Neural cell (in vitro differentiated cells): ENCODE data around the gene PLEKHH2. TPM values are rescaled to one million over a fixed set of nuclear protein-coding genes. Genes with fewer than 3 reads are reported as not detected.

Source experiments
- H2AFZ ChIP-seq: fragments of 200-600, 300-800 bp; sonication (generic), shearing (Covaris generic); 2 replicates; pipeline ENCODE4 v1.6.0; 2014; ENCODE audit warnings: low read depth, mild to moderate bottlenecking, antibody characterized with exemption, low read length, moderate library complexity
- H3F3A ChIP-seq: fragments of 200-600 bp; shearing (Covaris generic); 2 replicates; pipeline ENCODE4 v1.6.1; 2016; ENCODE audit warnings: mild to moderate bottlenecking, moderate library complexity, mixed read lengths, antibody characterized with exemption, low read length; ENCODE audit not compliant: insufficient read depth, poor library complexity, severe bottlenecking
- H3K27ac ChIP-seq: fragments of 200-600, 300-800 bp; sonication (generic), shearing (Covaris generic); 2 replicates; pipeline ENCODE4 v1.5.1; 2014; ENCODE audit warnings: mild to moderate bottlenecking, low read length, moderate library complexity
- H3K27me3 ChIP-seq: fragments of 300-800, 200-600 bp; sonication (generic), shearing (Covaris generic); 2 replicates; pipeline ENCODE4 v1.6.0; 2014; ENCODE audit warnings: mild to moderate bottlenecking, low read depth, low read length, moderate library complexity; ENCODE audit not compliant: insufficient read depth
- H3K36me3 ChIP-seq: fragments of 300-800, 200-600 bp; sonication (generic), shearing (Covaris generic); 2 replicates; pipeline ENCODE4 v1.5.1; 2014; ENCODE audit warnings: mild to moderate bottlenecking, antibody characterized with exemption, low read length, moderate library complexity; ENCODE audit not compliant: insufficient read depth
- H3K4me2 ChIP-seq: fragments of 300-800, 200-600 bp; sonication (generic), shearing (Covaris generic); 2 replicates; pipeline ENCODE4 v1.6.0; 2014; ENCODE audit warnings: mild to moderate bottlenecking, low read length
- H3K4me3 ChIP-seq: fragments of 300-800, 200-600 bp; sonication (generic), shearing (Covaris generic); 2 replicates; pipeline ENCODE4 v1.5.1; 2014; ENCODE audit warnings: mild to moderate bottlenecking, low read length, moderate library complexity
- H3K79me2 ChIP-seq: fragments of 200-600 bp; shearing (Covaris generic); replicated peaks from 2 replicates; pipeline ENCODE4 v1.6.0; 2014; ENCODE audit warnings: mild to moderate bottlenecking, low read length, moderate library complexity; ENCODE audit not compliant: insufficient read depth
- H3K9ac ChIP-seq: fragments of 300-800, 200-600 bp; sonication (generic), shearing (Covaris generic); 2 replicates; pipeline ENCODE4 v1.6.1; 2016; ENCODE audit warnings: mild to moderate bottlenecking, low read length, mixed read lengths
- H3K9me2 ChIP-seq: fragments of 200-600 bp; shearing (Covaris generic); 2 replicates; pipeline ENCODE4 v1.6.1; 2016; ENCODE audit warnings: mild to moderate bottlenecking, low read length, mixed read lengths; ENCODE audit not compliant: insufficient read depth
- H3K9me3 ChIP-seq: fragments of 200-600, 300-800 bp; sonication (generic), shearing (Covaris generic); 2 replicates; pipeline ENCODE4 v1.6.1; 2016; ENCODE audit warnings: mild to moderate bottlenecking, mixed run types, low read length, moderate library complexity, mixed read lengths
- H4K20me1 ChIP-seq: fragments of 200-600 bp; shearing (Covaris generic); 2 replicates; pipeline ENCODE4 v1.6.1; 2016; ENCODE audit warnings: mild to moderate bottlenecking, mixed run types; ENCODE audit not compliant: insufficient read depth
- EP300 ChIP-seq: fragments of 450-650 bp; conservative IDR thresholded peaks from 2 replicates; pipeline ENCODE4 v1.6.1; 2014; ENCODE audit warnings: antibody characterized with exemption, mild to moderate bottlenecking, moderate library complexity; ENCODE audit not compliant: poor library complexity, severe bottlenecking
- EZH2 ChIP-seq: fragments of 200-600, 300-800 bp; shearing (Covaris generic), sonication (generic); IDR thresholded peaks from 2 replicates; pipeline ENCODE4 v1.6.1; 2014; ENCODE audit warnings: antibody characterized with exemption, low read length, borderline replicate concordance, mild to moderate bottlenecking; ENCODE audit not compliant: insufficient read depth, poor library complexity, severe bottlenecking
- MXI1 ChIP-seq: fragments of 450-650 bp; conservative IDR thresholded peaks from 2 replicates; pipeline ENCODE4 v1.6.1; 2014; ENCODE audit warnings: antibody characterized with exemption, mild to moderate bottlenecking; ENCODE audit not compliant: poor library complexity, severe bottlenecking
- POLR2AphosphoS5 ChIP-seq: IDR thresholded peaks from 2 replicates; pipeline ENCODE4 v1.6.1; 2012
- RAD21 ChIP-seq: fragments of 450-650 bp; conservative IDR thresholded peaks from 2 replicates; pipeline ENCODE4 v1.6.1; 2014; ENCODE audit warnings: antibody characterized with exemption, mild to moderate bottlenecking, moderate library complexity
- SMC3 ChIP-seq: fragments of 450-650 bp; conservative IDR thresholded peaks from 2 replicates; pipeline ENCODE4 v1.6.1; 2014; ENCODE audit warnings: antibody characterized with exemption, mild to moderate bottlenecking, moderate library complexity; ENCODE audit not compliant: poor library complexity
- TAF1 ChIP-seq: IDR thresholded peaks from 2 replicates; pipeline ENCODE4 v1.6.1; 2012; ENCODE audit warnings: low read depth
- polyA plus RNA-seq: library from polyadenylated mRNA; depleted of rRNA; stranded (reverse); fragments of >200 nt; gene quantifications from 2 replicates; pipeline ENCODE4 v1.2.3, GENCODE V29; 2014
- TF ChIP-seq, protein P1 (sequence below): IDR thresholded peaks from 2 replicates; pipeline ENCODE4 v1.6.1; 2012; ENCODE audit warnings: borderline replicate concordance
- TF ChIP-seq, protein P2 (sequence below): fragments of 450-650 bp; IDR thresholded peaks from 2 replicates; pipeline ENCODE4 v1.5.1; 2014; ENCODE audit warnings: antibody characterized with exemption, mild to moderate bottlenecking, moderate library complexity; ENCODE audit not compliant: poor library complexity, severe bottlenecking

Gene PLEKHH2
- polyA plus RNA-seq, 1 donor from 2014 or later = 0.50 TPM

DNA sequence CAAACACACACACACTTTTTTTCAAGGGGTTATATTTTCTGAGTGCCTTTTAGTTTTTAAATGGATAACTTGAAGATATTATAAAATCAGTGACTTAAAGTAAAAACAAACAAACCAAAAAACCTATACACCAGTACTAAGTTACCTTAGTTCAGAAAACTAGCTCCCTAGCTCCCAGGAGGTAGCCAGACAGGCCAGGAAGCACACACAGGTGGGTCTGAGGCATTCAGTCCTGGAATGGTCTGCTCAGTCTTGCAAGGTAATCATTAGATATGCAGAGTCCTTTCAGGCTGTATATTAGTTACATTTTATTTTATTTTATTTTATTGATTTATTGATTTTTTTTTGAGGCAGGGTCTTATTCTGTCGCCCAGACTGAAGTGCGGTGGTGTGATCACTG, 126.0 kb downstream of the PLEKHH2 start:
- no peak for TF ChIP-seq EZH2
- TF ChIP-seq, protein P1, sequence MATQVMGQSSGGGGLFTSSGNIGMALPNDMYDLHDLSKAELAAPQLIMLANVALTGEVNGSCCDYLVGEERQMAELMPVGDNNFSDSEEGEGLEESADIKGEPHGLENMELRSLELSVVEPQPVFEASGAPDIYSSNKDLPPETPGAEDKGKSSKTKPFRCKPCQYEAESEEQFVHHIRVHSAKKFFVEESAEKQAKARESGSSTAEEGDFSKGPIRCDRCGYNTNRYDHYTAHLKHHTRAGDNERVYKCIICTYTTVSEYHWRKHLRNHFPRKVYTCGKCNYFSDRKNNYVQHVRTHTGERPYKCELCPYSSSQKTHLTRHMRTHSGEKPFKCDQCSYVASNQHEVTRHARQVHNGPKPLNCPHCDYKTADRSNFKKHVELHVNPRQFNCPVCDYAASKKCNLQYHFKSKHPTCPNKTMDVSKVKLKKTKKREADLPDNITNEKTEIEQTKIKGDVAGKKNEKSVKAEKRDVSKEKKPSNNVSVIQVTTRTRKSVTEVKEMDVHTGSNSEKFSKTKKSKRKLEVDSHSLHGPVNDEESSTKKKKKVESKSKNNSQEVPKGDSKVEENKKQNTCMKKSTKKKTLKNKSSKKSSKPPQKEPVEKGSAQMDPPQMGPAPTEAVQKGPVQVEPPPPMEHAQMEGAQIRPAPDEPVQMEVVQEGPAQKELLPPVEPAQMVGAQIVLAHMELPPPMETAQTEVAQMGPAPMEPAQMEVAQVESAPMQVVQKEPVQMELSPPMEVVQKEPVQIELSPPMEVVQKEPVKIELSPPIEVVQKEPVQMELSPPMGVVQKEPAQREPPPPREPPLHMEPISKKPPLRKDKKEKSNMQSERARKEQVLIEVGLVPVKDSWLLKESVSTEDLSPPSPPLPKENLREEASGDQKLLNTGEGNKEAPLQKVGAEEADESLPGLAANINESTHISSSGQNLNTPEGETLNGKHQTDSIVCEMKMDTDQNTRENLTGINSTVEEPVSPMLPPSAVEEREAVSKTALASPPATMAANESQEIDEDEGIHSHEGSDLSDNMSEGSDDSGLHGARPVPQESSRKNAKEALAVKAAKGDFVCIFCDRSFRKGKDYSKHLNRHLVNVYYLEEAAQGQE = no peak
- TF ChIP-seq EP300 = no peak
- TF ChIP-seq RAD21 = no peak
- no peak for TF ChIP-seq TAF1
- no peak for TF ChIP-seq POLR2AphosphoS5
- TF ChIP-seq SMC3 = no peak
- no peak for TF ChIP-seq MXI1
- TF ChIP-seq, protein P2, sequence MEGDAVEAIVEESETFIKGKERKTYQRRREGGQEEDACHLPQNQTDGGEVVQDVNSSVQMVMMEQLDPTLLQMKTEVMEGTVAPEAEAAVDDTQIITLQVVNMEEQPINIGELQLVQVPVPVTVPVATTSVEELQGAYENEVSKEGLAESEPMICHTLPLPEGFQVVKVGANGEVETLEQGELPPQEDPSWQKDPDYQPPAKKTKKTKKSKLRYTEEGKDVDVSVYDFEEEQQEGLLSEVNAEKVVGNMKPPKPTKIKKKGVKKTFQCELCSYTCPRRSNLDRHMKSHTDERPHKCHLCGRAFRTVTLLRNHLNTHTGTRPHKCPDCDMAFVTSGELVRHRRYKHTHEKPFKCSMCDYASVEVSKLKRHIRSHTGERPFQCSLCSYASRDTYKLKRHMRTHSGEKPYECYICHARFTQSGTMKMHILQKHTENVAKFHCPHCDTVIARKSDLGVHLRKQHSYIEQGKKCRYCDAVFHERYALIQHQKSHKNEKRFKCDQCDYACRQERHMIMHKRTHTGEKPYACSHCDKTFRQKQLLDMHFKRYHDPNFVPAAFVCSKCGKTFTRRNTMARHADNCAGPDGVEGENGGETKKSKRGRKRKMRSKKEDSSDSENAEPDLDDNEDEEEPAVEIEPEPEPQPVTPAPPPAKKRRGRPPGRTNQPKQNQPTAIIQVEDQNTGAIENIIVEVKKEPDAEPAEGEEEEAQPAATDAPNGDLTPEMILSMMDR = no peak

DNA sequence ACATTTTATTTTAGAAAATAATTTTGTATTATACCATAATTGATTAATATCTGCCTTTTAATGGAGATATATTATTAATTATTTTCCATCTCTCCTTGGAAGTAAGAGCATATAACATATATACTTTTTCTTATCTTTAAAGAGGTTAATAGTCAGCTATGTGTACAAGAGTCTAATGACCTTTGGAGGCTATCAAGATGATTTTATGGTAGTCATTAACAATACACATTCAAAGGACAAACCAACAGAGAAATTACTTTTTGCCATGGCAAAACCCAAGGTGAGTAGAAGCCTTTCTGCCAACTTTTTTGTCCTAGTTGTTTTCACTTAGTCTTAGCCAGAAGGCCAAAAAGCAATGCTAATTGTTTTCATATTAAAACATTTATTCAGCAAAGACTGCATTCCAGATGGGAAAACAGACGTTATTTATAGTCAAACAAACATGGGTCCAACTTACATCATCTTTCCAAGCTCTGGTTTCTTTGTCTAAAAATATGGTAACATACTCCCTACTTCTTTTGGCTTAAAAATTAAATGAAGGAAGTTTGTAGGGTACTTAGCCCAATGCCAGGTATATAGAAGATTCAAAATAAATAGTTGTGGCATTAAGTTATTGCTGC, 127.1 kb downstream of the PLEKHH2 start:
- no peak overlapping the region for H3K4me3 ChIP-seq
- no peaks in the 10 kb centered on the region for H3K79me2 ChIP-seq
- H3K9me3 ChIP-seq = no peaks in the 10 kb centered on the region
- no peaks in the 10 kb centered on the region for H3K9me2 ChIP-seq
- H3K4me2 ChIP-seq = no peak overlapping the region
- H4K20me1 ChIP-seq = no peaks in the 10 kb centered on the region
- no peak overlapping the region for H3K9ac ChIP-seq
- H3K27me3 ChIP-seq = no peaks in the 10 kb centered on the region
- H3F3A ChIP-seq = no peaks in the 10 kb centered on the region
- no peak overlapping the region for H3K27ac ChIP-seq
- no peak overlapping the region for H2AFZ ChIP-seq
- H3K36me3 ChIP-seq = no peaks in the 10 kb centered on the region
- TF ChIP-seq MXI1 (no peak), POLR2AphosphoS5 (no peak), EZH2 (no peak), RAD21 (no peak), TAF1 (no peak), SMC3 (no peak), EP300 (no peak)
- TF ChIP-seq, protein P1 = no peak
- TF ChIP-seq, protein P2 = no peak

More for the DNA sequence above, 126.0 kb downstream of the PLEKHH2 start:
- Histone ChIP-seq H4K20me1 (no peaks in the 10 kb centered on the region), H3K9me3 (no peaks in the 10 kb centered on the region), H2AFZ (no peak overlapping the region), H3K9ac (no peak overlapping the region), H3K4me2 (no peak overlapping the region), H3K27ac (no peak overlapping the region), H3K9me2 (no peaks in the 10 kb centered on the region), H3K4me3 (no peak overlapping the region), H3K79me2 (no peaks in the 10 kb centered on the region), H3K27me3 (no peaks in the 10 kb centered on the region), H3F3A (no peaks in the 10 kb centered on the region), H3K36me3 (no peaks in the 10 kb centered on the region)
